OCI-LY3 (cell line): ENCODE results near the gene MORN2.
A peak's percentile ranks its signal among the peaks of the same experiment; 100 is the strongest.

Experiments
- H2AFZ ChIP-seq: fragments of 200-600, 300-600 bp; shearing (Covaris generic); 2 replicates; pipeline ENCODE4 v1.6.0; 2014; ENCODE audit warnings: antibody characterized with exemption, low read depth, low read length
- H3K27ac ChIP-seq: fragments of 200-600, 300-600 bp; sonication (generic); 2 replicates; pipeline ENCODE4 v1.5.1; 2014; ENCODE audit warnings: mild to moderate bottlenecking, low read length, moderate library complexity, mixed read lengths
- H3K27me3 ChIP-seq: fragments of 200-600, 300-600 bp; sonication (generic); 2 replicates; pipeline ENCODE4 v1.6.1; 2014; ENCODE audit warnings: low read depth, low read length, mixed read lengths
- H3K36me3 ChIP-seq: fragments of 200-600, 300-600 bp; sonication (generic); replicated peaks from 2 replicates; pipeline ENCODE3; 2014; ENCODE audit warnings: low read depth, low read length, mixed read lengths
- H3K4me1 ChIP-seq: fragments of 300-600, 200-600 bp; sonication (generic); 2 replicates; pipeline ENCODE4 v1.6.1; 2014; ENCODE audit warnings: low read length, mixed read lengths
- H3K4me2 ChIP-seq: fragments of 200-600, 300-600 bp; sonication (generic); 2 replicates; pipeline ENCODE4 v1.6.1; 2014; ENCODE audit warnings: low read length, mixed read lengths
- H3K4me3 ChIP-seq: fragments of 300-600, 200-600 bp; sonication (generic); 2 replicates; pipeline ENCODE4 v1.5.1; 2014; ENCODE audit warnings: antibody characterized with exemption, mild to moderate bottlenecking, low read length, moderate library complexity
- H3K79me2 ChIP-seq: fragments of 300-600, 200-600 bp; shearing (Covaris generic); 2 replicates; pipeline ENCODE4 v1.6.1; 2014; ENCODE audit warnings: mild to moderate bottlenecking, low read length, mixed read lengths
- H3K9ac ChIP-seq: fragments of 300-600, 200-600 bp; shearing (Covaris generic); 2 replicates; pipeline ENCODE4 v1.6.0; 2014; ENCODE audit warnings: mild to moderate bottlenecking, low read length, moderate library complexity
- H3K9me3 ChIP-seq: fragments of 200-600, 300-600 bp; shearing (Covaris generic); 2 replicates; pipeline ENCODE4 v1.6.1; 2014; ENCODE audit warnings: low read length, mixed read lengths; ENCODE audit not compliant: insufficient read depth
- H4K20me1 ChIP-seq: fragments of 200-600, 300-600 bp; sonication (generic); 2 replicates; pipeline ENCODE4 v1.6.1; 2016; ENCODE audit warnings: low read length, mixed read lengths; ENCODE audit not compliant: insufficient read depth
- EZH2phosphoT487 ChIP-seq: fragments of 200-600 bp; shearing (Covaris generic); IDR thresholded peaks from 2 replicates; pipeline ENCODE4 v1.6.1; 2018; ENCODE audit warnings: antibody characterized with exemption, mixed run types, low read depth
- TF ChIP-seq, protein P1 (sequence below): fragments of 200-600, 300-600 bp; sonication (generic); IDR thresholded peaks from 2 replicates; pipeline ENCODE4 v1.5.1; 2014; ENCODE audit warnings: antibody characterized with exemption, low read length, low read depth

Gene MORN2

DNA sequence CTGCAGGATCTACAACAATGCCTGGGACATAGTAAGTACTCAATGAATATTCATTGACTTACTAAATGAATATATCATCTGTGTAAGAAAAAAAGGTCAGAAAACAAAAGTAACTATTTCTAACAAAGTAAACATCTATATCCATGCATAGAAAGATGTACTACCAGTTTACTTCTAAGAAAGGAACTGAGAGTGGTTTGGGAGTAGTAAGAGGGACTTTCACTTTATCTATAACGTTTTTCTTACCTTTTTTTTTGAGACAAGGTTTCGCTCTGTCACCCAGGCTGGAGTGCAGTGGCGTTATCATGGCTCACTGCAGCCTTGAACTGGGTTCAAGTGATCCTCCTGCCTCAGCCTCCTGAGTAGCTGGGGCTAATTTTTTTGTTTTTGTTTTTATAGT, 25.7 kb upstream of the MORN2 start:
- no peak for TF ChIP-seq EZH2phosphoT487
- TF ChIP-seq, protein P1, sequence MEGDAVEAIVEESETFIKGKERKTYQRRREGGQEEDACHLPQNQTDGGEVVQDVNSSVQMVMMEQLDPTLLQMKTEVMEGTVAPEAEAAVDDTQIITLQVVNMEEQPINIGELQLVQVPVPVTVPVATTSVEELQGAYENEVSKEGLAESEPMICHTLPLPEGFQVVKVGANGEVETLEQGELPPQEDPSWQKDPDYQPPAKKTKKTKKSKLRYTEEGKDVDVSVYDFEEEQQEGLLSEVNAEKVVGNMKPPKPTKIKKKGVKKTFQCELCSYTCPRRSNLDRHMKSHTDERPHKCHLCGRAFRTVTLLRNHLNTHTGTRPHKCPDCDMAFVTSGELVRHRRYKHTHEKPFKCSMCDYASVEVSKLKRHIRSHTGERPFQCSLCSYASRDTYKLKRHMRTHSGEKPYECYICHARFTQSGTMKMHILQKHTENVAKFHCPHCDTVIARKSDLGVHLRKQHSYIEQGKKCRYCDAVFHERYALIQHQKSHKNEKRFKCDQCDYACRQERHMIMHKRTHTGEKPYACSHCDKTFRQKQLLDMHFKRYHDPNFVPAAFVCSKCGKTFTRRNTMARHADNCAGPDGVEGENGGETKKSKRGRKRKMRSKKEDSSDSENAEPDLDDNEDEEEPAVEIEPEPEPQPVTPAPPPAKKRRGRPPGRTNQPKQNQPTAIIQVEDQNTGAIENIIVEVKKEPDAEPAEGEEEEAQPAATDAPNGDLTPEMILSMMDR = no peak

DNA sequence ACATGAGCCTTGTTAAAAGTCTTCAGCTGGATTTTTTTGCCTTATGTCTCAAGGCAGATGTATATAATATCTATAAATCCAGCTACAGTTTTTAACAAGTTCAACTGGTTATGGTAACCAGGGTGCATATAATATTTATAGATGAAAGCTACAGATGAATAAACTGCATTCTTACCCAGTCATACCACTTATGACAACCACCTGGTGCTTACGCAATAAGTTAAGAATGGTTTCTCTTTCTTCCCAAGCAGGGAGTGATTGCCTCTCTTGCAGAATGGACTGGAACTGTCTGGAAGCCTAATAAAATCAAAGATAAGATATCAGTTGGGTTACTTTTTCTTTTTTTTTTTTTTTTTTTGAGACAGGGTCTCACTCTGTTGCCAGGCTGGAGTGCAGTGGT, 19.6 kb upstream of the MORN2 start:
- no peak overlapping the region for H3K9ac ChIP-seq
- H3K4me3 ChIP-seq = no peak overlapping the region
- TF ChIP-seq, protein P1 = no peak
- TF ChIP-seq EZH2phosphoT487 = no peak
- no peaks in the 10 kb centered on the region for H3K79me2 ChIP-seq
- no peaks in the 10 kb centered on the region for H4K20me1 ChIP-seq
- peaks cover 36% of the 10 kb centered on the region for H3K36me3 ChIP-seq
- H3K4me2 ChIP-seq = no peak overlapping the region
- no peaks in the 10 kb centered on the region for H3K4me1 ChIP-seq
- no peaks in the 10 kb centered on the region for H3K27me3 ChIP-seq
- no peak overlapping the region for H2AFZ ChIP-seq
- H3K9me3 ChIP-seq = no peaks in the 10 kb centered on the region
- no peak overlapping the region for H3K27ac ChIP-seq

More for the DNA sequence above, 25.7 kb upstream of the MORN2 start:
- H3K9ac ChIP-seq = no peak overlapping the region
- H3K79me2 ChIP-seq = no peaks in the 10 kb centered on the region
- H4K20me1 ChIP-seq = no peaks in the 10 kb centered on the region
- no peaks in the 10 kb centered on the region for H3K27me3 ChIP-seq
- peak overlapping the region; percentile 19 for H3K4me2 ChIP-seq
- H3K9me3 ChIP-seq = no peaks in the 10 kb centered on the region
- no peak overlapping the region for H3K4me3 ChIP-seq
- H3K36me3 ChIP-seq = peaks cover 15% of the 10 kb centered on the region
- no peak overlapping the region for H2AFZ ChIP-seq
- peaks cover 13% of the 10 kb centered on the region for H3K4me1 ChIP-seq
- no peak overlapping the region for H3K27ac ChIP-seq

DNA sequence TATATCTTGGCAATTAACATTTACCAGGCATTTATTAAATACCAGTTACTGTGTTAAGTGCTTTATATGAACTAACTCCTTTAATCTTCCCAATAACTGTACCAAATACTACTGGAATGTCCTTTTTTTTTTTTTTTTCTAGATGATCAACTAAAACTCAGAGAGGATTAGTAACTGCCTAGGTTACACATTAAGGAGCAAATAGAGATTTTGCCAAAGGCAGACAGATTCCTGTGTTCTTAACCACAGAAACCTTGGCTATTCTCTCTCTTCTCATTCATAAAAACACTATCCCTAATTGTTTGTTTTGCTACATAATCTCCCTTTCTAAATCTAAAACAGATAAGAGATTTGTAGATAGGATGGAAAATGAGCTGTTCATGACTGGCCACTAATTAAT, 13.3 kb upstream of the MORN2 start:
- Histone ChIP-seq H3K36me3 (peaks cover 35% of the 10 kb centered on the region), H3K27me3 (no peaks in the 10 kb centered on the region), H3K4me2 (no peak overlapping the region), H3K4me1 (no peaks in the 10 kb centered on the region), H3K9me3 (no peaks in the 10 kb centered on the region), H2AFZ (no peak overlapping the region), H4K20me1 (no peaks in the 10 kb centered on the region), H3K4me3 (no peak overlapping the region), H3K27ac (no peak overlapping the region), H3K9ac (no peak overlapping the region), H3K79me2 (no peaks in the 10 kb centered on the region)
- no peak for TF ChIP-seq EZH2phosphoT487
- TF ChIP-seq, protein P1 = no peak

DNA sequence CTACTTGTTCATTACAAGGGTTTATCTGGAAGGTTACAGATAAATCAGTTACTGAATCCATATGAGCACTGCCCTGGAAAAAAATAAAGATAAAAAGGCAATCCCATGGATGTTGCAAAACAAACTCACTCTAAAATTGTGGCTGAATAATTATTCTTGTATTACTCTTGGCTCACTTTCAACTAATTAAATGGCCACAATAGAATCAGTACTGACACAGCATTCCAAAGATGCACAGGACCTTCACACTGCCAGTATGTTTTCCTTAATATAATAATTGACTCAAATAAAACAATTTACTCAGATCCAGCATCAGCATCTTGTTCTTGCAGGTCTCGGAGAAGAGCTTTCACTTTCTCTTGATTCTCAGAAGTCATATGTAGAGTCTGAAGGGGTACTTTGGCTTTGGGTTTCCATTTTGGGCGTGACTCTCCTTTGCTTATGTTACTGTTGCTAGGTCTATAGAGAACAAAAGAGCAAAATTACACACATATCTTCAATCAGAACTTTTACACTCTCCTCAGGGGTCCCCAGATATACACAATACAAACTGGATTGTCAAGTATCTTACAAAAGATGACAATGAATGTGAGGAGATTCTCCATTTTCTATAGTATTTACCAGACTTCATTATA, 12.6 kb upstream of the MORN2 start:
- no peaks in the 10 kb centered on the region for H4K20me1 ChIP-seq
- peaks cover 37% of the 10 kb centered on the region for H3K36me3 ChIP-seq
- no peak overlapping the region for H3K4me2 ChIP-seq
- H3K27me3 ChIP-seq = no peaks in the 10 kb centered on the region
- H3K4me1 ChIP-seq = no peaks in the 10 kb centered on the region
- H3K9ac ChIP-seq = no peak overlapping the region
- no peaks in the 10 kb centered on the region for H3K9me3 ChIP-seq
- no peak overlapping the region for H3K27ac ChIP-seq
- no peak overlapping the region for H2AFZ ChIP-seq
- H3K79me2 ChIP-seq = no peaks in the 10 kb centered on the region
- TF ChIP-seq, protein P1 = no peak
- TF ChIP-seq EZH2phosphoT487 = no peak
- no peak overlapping the region for H3K4me3 ChIP-seq
